ENCODE results near the gene SLC9A6.

SLC9A6 gene

DNA sequence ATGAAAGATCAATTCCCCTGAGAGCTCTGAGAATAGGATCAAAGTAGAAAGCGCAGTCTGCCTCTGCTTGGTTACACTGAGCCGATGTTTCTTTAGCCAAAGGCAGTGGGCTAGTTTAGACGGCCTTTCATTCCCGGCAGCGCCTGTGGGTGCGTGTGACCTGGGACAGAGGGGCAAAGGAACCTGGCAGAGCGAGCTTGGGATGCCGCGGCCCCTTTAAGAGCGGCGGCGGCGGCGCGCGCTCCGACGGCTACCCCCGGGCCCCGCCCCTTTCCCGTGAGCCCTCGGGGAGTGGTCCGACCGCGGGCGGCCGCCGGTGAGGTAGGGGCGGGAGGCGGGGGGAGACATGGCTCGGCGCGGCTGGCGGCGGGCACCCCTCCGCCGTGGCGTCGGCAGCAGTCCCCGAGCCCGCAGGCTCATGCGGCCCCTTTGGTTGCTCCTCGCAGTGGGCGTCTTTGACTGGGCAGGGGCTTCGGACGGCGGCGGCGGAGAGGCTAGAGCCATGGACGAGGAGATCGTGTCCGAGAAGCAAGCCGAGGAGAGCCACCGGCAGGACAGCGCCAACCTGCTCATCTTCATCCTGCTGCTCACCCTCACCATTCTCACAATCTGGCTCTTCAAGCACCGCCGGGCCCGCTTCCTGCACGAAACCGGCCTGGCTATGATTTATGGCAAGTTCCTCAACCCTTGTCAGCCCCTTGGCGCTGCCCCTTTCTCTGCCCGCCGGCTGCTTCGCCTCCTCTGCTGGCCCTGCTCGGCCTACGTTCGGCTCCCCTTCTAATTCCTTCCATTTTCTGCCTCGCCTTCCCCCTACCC lies at the start of gene SLC9A6:
TSS of gene SLC9A6 (plus strand) at position 279 of the 816 bp plus-strand sequence. CDS start at position 503, 224 bp downstream.
- H3K4me3 ChIP-seq (ENCODE audit: low read length) = peak within 1 kb of the TSS; percentile 63
- TF ChIP-seq CTCF (IDR thresholded peaks at IDR 0.05; ENCODE audit: insufficient read depth, low read depth, low read length, missing control alignments) = no peak
- DNase-seq (ENCODE audit: low read depth) = peak; percentile 62

DNA sequence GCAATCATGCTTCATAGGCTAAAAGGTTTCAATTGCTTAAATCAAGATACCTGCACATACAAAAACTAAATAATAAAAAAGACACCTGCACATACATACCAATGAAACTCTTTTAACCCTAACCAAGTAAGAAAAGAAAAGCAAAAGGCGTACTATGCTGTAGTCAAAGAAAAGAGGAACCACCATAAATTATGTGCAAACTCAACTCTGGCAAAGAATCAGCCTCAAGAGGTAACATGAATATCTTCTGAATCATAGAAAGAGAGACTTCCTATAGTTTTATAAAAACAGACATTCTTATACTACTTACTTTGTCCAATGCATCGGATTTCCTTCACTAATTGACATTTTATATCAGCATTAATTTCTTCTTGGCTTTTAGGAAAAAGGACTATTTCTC lies 40.7 kb upstream of the SLC9A6 start:
- DNase-seq (ENCODE audit: low read depth) = no peak
- TF ChIP-seq CTCF (IDR thresholded peaks at IDR 0.05; ENCODE audit: insufficient read depth, low read depth, low read length, missing control alignments) = no peak
- H3K4me3 ChIP-seq (ENCODE audit: low read length) = no peak overlapping the region

DNA sequence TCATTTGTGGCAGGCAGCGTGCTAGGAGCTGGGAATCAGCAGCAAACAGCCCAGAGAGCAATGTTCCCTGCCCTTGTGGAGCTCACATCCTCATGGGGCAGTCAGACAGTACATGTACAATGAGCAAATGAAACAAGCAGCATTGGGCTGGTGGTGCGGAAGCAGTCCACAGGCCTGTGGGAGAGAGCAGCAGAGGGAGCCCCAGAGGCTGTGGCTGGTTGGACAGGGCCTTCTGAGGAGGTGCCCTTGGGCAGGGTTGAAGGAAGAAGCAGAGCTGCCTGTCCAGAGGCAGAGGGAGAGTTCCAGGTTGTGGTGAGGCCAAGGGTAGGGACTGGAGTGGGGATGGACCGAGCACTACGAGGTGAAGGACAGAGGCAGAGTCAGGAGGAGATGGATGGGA lies 33.9 kb upstream of the SLC9A6 start:
- no peak for DNase-seq (ENCODE audit: low read depth)
- H3K4me3 ChIP-seq (ENCODE audit: low read length) = no peak overlapping the region
- no peak for TF ChIP-seq CTCF (IDR thresholded peaks at IDR 0.05; ENCODE audit: insufficient read depth, low read depth, low read length, missing control alignments)

GRCh38 chrX:135973025-135973547 lies 12.1 kb upstream of the SLC9A6 start:
- H3K4me3 ChIP-seq (ENCODE audit: low read length) = peak overlapping the region; percentile 52
- DNase-seq (ENCODE audit: low read depth) = peak; percentile 24
- TF ChIP-seq CTCF (IDR thresholded peaks at IDR 0.05; ENCODE audit: insufficient read depth, low read depth, low read length, missing control alignments) = peak; percentile 3

DNA sequence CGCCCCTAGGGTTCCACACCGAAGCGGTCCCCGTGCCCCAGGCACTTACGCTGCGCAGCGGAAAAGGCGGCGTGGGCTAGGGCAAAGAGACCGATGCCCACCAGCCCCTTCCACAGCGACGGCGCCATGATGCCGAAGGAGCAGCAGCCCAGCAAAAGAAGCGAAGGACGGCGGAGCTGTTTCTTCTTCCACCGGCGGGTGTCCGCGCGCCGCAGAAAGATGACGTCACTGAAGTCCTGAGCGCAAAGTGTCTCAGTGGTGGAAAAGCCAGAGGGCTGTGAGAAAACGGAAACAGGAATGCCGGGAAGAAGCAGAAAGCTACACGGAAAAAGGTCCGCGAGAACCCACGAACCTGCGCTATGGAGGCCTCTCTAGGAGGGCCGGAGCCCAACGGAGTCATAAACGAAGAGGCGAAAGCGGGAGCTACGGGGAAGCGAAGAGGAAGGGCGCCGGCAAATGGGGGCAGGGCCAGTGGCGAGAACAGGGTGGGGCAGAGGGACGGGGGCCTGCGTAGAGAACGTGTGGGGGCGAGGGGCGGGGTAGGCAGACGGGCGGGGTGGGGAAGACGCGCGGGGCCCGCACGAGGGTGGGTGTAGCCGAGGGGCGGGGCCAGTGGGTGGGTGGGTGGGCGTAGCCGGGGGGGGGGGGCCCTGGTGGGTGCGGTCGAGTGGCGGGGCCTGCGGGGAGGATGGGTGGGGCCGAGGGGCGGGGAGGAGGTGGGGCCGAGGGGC lies 11.5 kb upstream of the SLC9A6 start, which contains the start of gene MMGT1:
TSS of gene MMGT1 (minus strand) at position 441 of the 731 bp plus-strand sequence. CDS start at position 128, 313 bp downstream.
- DNase-seq (ENCODE audit: low read depth) = peak; percentile 82
- peak within 1 kb of the TSS; percentile 52 for H3K4me3 ChIP-seq (ENCODE audit: low read length)
- TF ChIP-seq CTCF (IDR thresholded peaks at IDR 0.05; ENCODE audit: insufficient read depth, low read depth, low read length, missing control alignments) = no peak

DNA sequence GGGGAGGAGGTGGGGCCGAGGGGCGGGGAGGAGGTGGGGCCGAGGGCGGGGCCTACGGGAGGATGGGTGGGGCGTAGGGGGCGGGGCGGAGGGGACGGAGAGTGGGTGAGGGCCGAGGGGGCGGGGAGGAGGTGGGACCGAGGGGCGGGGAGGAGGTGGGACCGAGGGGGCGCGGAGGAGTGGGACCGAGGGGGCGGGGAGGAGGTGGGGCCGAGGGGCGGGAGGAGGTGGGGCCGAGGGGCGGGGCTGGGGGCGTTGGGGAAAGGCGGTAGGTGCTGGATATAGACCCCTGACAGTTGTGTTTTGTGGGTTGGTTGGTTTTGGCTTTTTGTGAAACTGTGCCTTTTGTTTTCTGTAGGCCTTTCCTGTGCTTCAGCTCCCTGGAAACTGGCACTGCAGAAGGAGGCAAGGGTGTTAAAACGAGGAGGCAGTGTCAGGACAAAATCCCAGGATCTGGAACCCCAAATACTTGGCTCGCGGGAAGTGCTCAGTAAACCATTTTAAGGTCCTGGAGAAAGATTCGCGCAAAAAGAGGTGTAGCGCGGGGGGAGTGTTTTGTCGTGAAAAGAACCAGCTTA lies 10.9 kb upstream of the SLC9A6 start:
- H3K4me3 ChIP-seq (ENCODE audit: low read length) = no peak overlapping the region
- DNase-seq (ENCODE audit: low read depth) = peak; percentile 57
- no peak for TF ChIP-seq CTCF (IDR thresholded peaks at IDR 0.05; ENCODE audit: insufficient read depth, low read depth, low read length, missing control alignments)
